HG02852 (cell line): ENCODE results near the gene GPR15.
A peak's percentile ranks its signal among the peaks of the same experiment; 100 is the strongest.
"Not testable (repeated sequence)": the region's sequence is repeated elsewhere in the genome, so short reads cannot be mapped to it uniquely, and the experiment has no call there.

Experiments used
- ATAC-seq: cut with Tn5 transposase; IDR thresholded peaks from one replicate; pipeline ENCODE4 v1.9.1; 2021; ENCODE audit warnings: mild to moderate bottlenecking, moderate library complexity; ENCODE audit not compliant: unreplicated experiment

Gene GPR15

GRCh38 chr3:98556164-98557130 is 24.7 kb downstream of the GPR15 start:
- ATAC-seq, result peak; percentile 77

- peak; percentile 25 for ATAC-seq
Measured at GRCh38 chr3:98557324-98558010, 25.7 kb downstream of the GPR15 start.

- ATAC-seq, result no peak
Measured at GRCh38 chr3:98558100-98558827, 26.5 kb downstream of the GPR15 start.

GRCh38 chr3:98559769-98560168 is 28.0 kb downstream of the GPR15 start:
- ATAC-seq, result not testable (repeated sequence)

- ATAC-seq, result no peak
Measured at GRCh38 chr3:98560911-98561310, 29.1 kb downstream of the GPR15 start.

GRCh38 chr3:98561727-98562521 is 30.1 kb downstream of the GPR15 start:
- no peak for ATAC-seq

GRCh38 chr3:98563661-98564281 is 32.0 kb downstream of the GPR15 start:
- ATAC-seq, result peak; percentile 56

- ATAC-seq, result no peak
Measured at GRCh38 chr3:98564282-98565005, 32.7 kb downstream of the GPR15 start.

- ATAC-seq, result peak; percentile 20
Measured at GRCh38 chr3:98565237-98565643, 33.5 kb downstream of the GPR15 start.

- ATAC-seq, result no peak
Measured at GRCh38 chr3:98565843-98566242, 34.1 kb downstream of the GPR15 start.

GRCh38 chr3:98567666-98568270 is 36.0 kb downstream of the GPR15 start:
- ATAC-seq, result peak; percentile 26

- no peak for ATAC-seq
Measured at GRCh38 chr3:98568402-98568801, 36.6 kb downstream of the GPR15 start.

- peak; percentile 64 for ATAC-seq
Measured at GRCh38 chr3:98573181-98573728, 41.5 kb downstream of the GPR15 start.

GRCh38 chr3:98574132-98574531 is 42.4 kb downstream of the GPR15 start:
- ATAC-seq, result no peak

GRCh38 chr3:98577178-98577895 is 45.6 kb downstream of the GPR15 start:
- no peak for ATAC-seq

- no peak for ATAC-seq
Measured at GRCh38 chr3:98580401-98581386, 48.9 kb downstream of the GPR15 start.

GRCh38 chr3:98581474-98581873 is 49.7 kb downstream of the GPR15 start:
- ATAC-seq, result no peak
